Suprapubic skin (tissue), 4 donors: Measurements from ENCODE around the gene SERBP1.

Source experiments
- CTCF ChIP-seq, 2 donors: fragments of 200-600 bp in 1 of 2; fragments of 450-650 bp in 1 of 2; sonication (generic) in 1 of 2; IDR thresholded peaks; one replicate each; pipeline ENCODE4 v1.5.1; 2016 to 2019; ENCODE audit warnings: antibody characterized with exemption in 2 of 2, mild to moderate bottlenecking in 1 of 2, moderate library complexity in 1 of 2
- EP300 ChIP-seq: sonication (generic); formaldehyde crosslinking; IDR thresholded peaks from one replicate; pipeline ENCODE4 v1.6.1; 2017; ENCODE audit warnings: antibody characterized with exemption
- POLR2A ChIP-seq, 2 donors: fragments of 450-650 bp; IDR thresholded peaks; one replicate each; pipeline ENCODE4 v1.6.1; 2017; ENCODE audit warnings: antibody characterized with exemption in 2 of 2, mild to moderate bottlenecking in 2 of 2, moderate library complexity in 2 of 2
- POLR2AphosphoS5 ChIP-seq, 3 donors: sonication (generic); formaldehyde crosslinking; IDR thresholded peaks; one replicate each; pipeline ENCODE4 v1.6.1; 2017; ENCODE audit warnings: antibody characterized with exemption in 3 of 3

- TF ChIP-seq CTCF (IDR thresholded peaks at IDR 0.05) (no peak), POLR2A (IDR thresholded peaks at IDR 0.05) (no peak), POLR2AphosphoS5 (IDR thresholded peaks at IDR 0.05) (no peak), EP300 (no peak)
Measured at GRCh38 chr1:67381154-67381553, 49.0 kb downstream of the SERBP1 start.
